ENCODE measurements around the gene ADRA1B. TPM values are rescaled to one million over a fixed set of nuclear protein-coding genes. Genes with fewer than 3 reads are reported as not detected.
A peak's percentile ranks its signal among the peaks of the same experiment; 100 is the strongest.

The ADRA1B gene
- total RNA-seq, 1 donor from 2014 or later: 1.9 TPM

DNA sequence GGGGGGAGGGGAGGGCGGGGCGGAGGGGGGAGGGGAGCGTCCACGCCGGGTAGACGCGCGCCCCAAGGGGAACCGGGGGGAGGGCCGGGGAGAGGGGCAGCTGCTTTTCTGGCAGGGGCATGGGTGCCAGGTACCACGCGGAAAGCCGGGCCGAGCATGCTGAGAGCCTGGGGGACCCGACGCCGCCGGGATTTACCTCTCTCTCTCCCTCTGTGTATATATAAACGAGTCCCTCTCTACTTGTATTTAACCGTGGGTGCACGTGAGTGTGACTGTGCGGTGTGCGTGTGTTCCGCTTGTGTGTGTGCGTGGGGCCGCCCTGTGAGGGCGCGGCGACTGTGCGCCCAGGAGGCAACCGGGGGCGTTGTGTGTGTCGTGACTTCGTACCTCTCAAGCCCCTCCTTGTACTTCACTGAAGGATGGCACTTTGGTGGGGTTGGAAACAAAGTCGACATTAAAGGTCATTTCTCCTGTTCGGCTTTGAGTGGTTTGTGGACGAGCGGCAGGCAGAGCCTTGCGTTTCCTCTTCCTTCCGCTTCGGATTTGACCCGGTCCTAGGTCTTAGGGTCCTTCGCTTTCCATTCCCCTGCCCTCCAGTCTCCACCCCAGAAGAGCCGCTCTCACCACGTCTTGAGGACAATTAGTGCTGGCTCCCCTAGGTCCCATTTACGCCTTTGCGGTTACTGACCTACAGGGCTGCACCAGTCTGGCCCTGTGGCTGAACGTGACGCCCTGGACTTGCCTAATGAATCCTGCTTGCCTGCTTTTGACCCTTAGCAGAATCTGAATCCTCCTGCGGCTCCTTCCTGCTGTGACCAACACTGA, 56.5 kb downstream of the ADRA1B start:
- Histone ChIP-seq H3K9me3 (ENCODE audit: insufficient read depth, low read depth, low read length) (no peaks in the 10 kb centered on the region), H4K20me1 (ENCODE audit: insufficient read depth, low read length) (no peaks in the 10 kb centered on the region), H2AFZ (ENCODE audit: low read depth, low read length) (peak overlapping the region; percentile 20), H3K4me2 (ENCODE audit: low read length) (no peak overlapping the region), H3K4me1 (ENCODE audit: insufficient read depth, low read length) (peaks cover 34% of the 10 kb centered on the region), H3K9ac (ENCODE audit: low read length) (no peak overlapping the region), H3K27ac (ENCODE audit: low read depth, low read length) (no peak overlapping the region), H3K4me3 (ENCODE audit: insufficient read depth, low read depth, low read length) (no peak overlapping the region), H3K36me3 (ENCODE audit: insufficient read depth, low read length) (no peaks in the 10 kb centered on the region), H3K27me3 (ENCODE audit: insufficient read depth, low read length) (no peaks in the 10 kb centered on the region), H3K79me2 (ENCODE audit: insufficient read depth, low read length) (no peaks in the 10 kb centered on the region)
- H3K9me3 Mint-ChIP-seq (ENCODE audit: unreplicated experiment): peaks cover 9% of the 10 kb centered on the region
- H3K27me3 Mint-ChIP-seq (ENCODE audit: low read depth, unreplicated experiment): peaks cover 43% of the 10 kb centered on the region
- no peak for DNase-seq (ENCODE audit: low read depth)
- H3K27ac Mint-ChIP-seq (ENCODE audit: unreplicated experiment): peak overlapping the region; percentile 78
- H3K36me3 Mint-ChIP-seq (ENCODE audit: low read depth, unreplicated experiment): peaks cover 2% of the 10 kb centered on the region
- no peak for TF ChIP-seq EZH2 (IDR thresholded peaks at IDR 0.05; ENCODE audit: insufficient read depth, low read length)
- H3K4me1 Mint-ChIP-seq (ENCODE audit: low read depth, unreplicated experiment): peaks cover 23% of the 10 kb centered on the region
- H3K4me3 Mint-ChIP-seq (ENCODE audit: unreplicated experiment): peak overlapping the region; percentile 50
- no peak for FAIRE-seq

DNA sequence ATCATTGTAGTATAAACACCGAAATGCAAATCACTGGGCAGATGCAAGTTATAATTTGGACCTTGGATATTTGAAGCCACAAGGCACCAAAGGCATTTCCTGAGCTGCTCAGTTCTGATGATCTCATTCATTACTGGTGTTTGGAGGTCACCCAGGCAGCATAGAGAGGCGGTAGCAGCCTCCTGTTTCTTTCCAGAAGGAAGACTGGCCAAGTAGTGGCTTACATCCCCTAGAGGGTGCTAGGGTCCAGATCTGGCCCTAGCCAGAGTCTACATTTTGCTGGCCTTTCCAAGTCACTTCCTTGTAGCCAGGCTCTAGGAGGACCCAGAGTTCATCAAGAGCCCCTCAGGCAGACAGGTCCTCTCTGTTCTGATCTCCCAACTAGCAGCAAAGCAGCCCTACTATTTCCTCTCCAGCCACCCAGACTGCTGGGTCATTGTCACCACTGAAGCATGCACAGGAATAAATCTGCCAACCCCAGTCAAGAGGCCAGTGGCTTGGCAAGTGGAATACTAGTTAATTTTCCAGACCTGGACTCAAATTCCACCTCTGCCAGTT, 59.3 kb downstream of the ADRA1B start:
- peak overlapping the region; percentile 69 for H3K4me2 ChIP-seq (ENCODE audit: low read length)
- FAIRE-seq (peak; percentile 99), DNase-seq (ENCODE audit: low read depth) (peak; percentile 98)
- peak overlapping the region; percentile 97 for H3K27ac Mint-ChIP-seq (ENCODE audit: unreplicated experiment)
- H2AFZ ChIP-seq (ENCODE audit: low read depth, low read length): peak overlapping the region; percentile 58
- H3K27ac ChIP-seq (ENCODE audit: low read depth, low read length): peak overlapping the region; percentile 77
- H3K4me1 ChIP-seq (ENCODE audit: insufficient read depth, low read length): peaks cover 28% of the 10 kb centered on the region
- no peak overlapping the region for H3K4me3 Mint-ChIP-seq (ENCODE audit: unreplicated experiment)
- peaks cover 20% of the 10 kb centered on the region for H3K4me1 Mint-ChIP-seq (ENCODE audit: low read depth, unreplicated experiment)
- H3K36me3 ChIP-seq (ENCODE audit: insufficient read depth, low read length): no peaks in the 10 kb centered on the region
- H3K36me3 Mint-ChIP-seq (ENCODE audit: low read depth, unreplicated experiment): peaks cover 2% of the 10 kb centered on the region
- H3K27me3 ChIP-seq (ENCODE audit: insufficient read depth, low read length): no peaks in the 10 kb centered on the region
- H3K79me2 ChIP-seq (ENCODE audit: insufficient read depth, low read length): no peaks in the 10 kb centered on the region
- no peaks in the 10 kb centered on the region for H4K20me1 ChIP-seq (ENCODE audit: insufficient read depth, low read length)
- H3K9ac ChIP-seq (ENCODE audit: low read length): no peak overlapping the region
- H3K4me3 ChIP-seq (ENCODE audit: insufficient read depth, low read depth, low read length): no peak overlapping the region
- no peaks in the 10 kb centered on the region for H3K9me3 ChIP-seq (ENCODE audit: insufficient read depth, low read depth, low read length)
- peaks cover 9% of the 10 kb centered on the region for H3K9me3 Mint-ChIP-seq (ENCODE audit: unreplicated experiment)
- H3K27me3 Mint-ChIP-seq (ENCODE audit: low read depth, unreplicated experiment): peaks cover 50% of the 10 kb centered on the region
- TF ChIP-seq EZH2 (IDR thresholded peaks at IDR 0.05; ENCODE audit: insufficient read depth, low read length): no peak
- peak; percentile 68 for TF ChIP-seq CTCF (IDR thresholded peaks at IDR 0.05; ENCODE audit: insufficient read depth, low read depth, low read length)

- no peak overlapping the region for H2AFZ ChIP-seq (ENCODE audit: low read depth, low read length)
- H4K20me1 ChIP-seq (ENCODE audit: insufficient read depth, low read length): no peaks in the 10 kb centered on the region
- H3K79me2 ChIP-seq (ENCODE audit: insufficient read depth, low read length): no peaks in the 10 kb centered on the region
- no peaks in the 10 kb centered on the region for H3K27me3 ChIP-seq (ENCODE audit: insufficient read depth, low read length)
- no peak overlapping the region for H3K9ac ChIP-seq (ENCODE audit: low read length)
- Mint-ChIP-seq H3K27me3 (ENCODE audit: low read depth, unreplicated experiment) (peaks cover 43% of the 10 kb centered on the region), H3K4me1 (ENCODE audit: low read depth, unreplicated experiment) (peaks cover 15% of the 10 kb centered on the region), H3K9me3 (ENCODE audit: unreplicated experiment) (peaks cover 4% of the 10 kb centered on the region), H3K36me3 (ENCODE audit: low read depth, unreplicated experiment) (peaks cover 2% of the 10 kb centered on the region), H3K4me3 (ENCODE audit: unreplicated experiment) (no peak overlapping the region), H3K27ac (ENCODE audit: unreplicated experiment) (peak overlapping the region; percentile 34)
- no peaks in the 10 kb centered on the region for H3K36me3 ChIP-seq (ENCODE audit: insufficient read depth, low read length)
- H3K27ac ChIP-seq (ENCODE audit: low read depth, low read length): no peak overlapping the region
- DNase-seq (ENCODE audit: low read depth) (no peak), FAIRE-seq (no peak)
- no peak overlapping the region for H3K4me2 ChIP-seq (ENCODE audit: low read length)
- no peaks in the 10 kb centered on the region for H3K9me3 ChIP-seq (ENCODE audit: insufficient read depth, low read depth, low read length)
- H3K4me1 ChIP-seq (ENCODE audit: insufficient read depth, low read length): peaks cover 20% of the 10 kb centered on the region
- H3K4me3 ChIP-seq (ENCODE audit: insufficient read depth, low read depth, low read length): no peak overlapping the region
- TF ChIP-seq EZH2 (IDR thresholded peaks at IDR 0.05; ENCODE audit: insufficient read depth, low read length): no peak
- no peak for TF ChIP-seq CTCF (IDR thresholded peaks at IDR 0.05; ENCODE audit: insufficient read depth, low read depth, low read length)
These were observed 60.6 kb downstream of the ADRA1B start for GRCh38 chr5:159976921-159977320.
